K562 (cell line): ENCODE measurements around the gene DCXR. TPM values are rescaled to one million over a fixed set of nuclear protein-coding genes. Genes with fewer than 3 reads are reported as not detected.

ENCODE experiments used
- CSDE1 ChIP-seq, 2 experiments: fragments of 450-650 bp; IDR thresholded peaks; 2 replicates each; pipeline ENCODE4 v1.6.1; 2016; ENCODE audit warnings: mild to moderate bottlenecking in 1 of 2
- HNRNPL ChIP-seq: fragments of 200-400 bp; formaldehyde crosslinking; IDR thresholded peaks from 2 replicates; pipeline ENCODE4 v1.6.1; 2017; ENCODE audit warnings: low read depth, mild to moderate bottlenecking, low read length
- JUNB ChIP-seq: fragments of 450-650 bp; formaldehyde crosslinking; conservative IDR thresholded peaks from 2 replicates; pipeline ENCODE4 v1.4.0; 2020; ENCODE audit warnings: mild to moderate bottlenecking
- MEIS2 ChIP-seq: fragments of 450-650 bp; IDR thresholded peaks from 2 replicates; pipeline ENCODE4 v1.6.1; 2014; ENCODE audit warnings: mild to moderate bottlenecking; ENCODE audit not compliant: partially characterized antibody
- MTF1 ChIP-seq: fragments of 250-450 bp; sonication (Bioruptor Pico); IDR thresholded peaks from 2 replicates; pipeline ENCODE4 v1.9.0; 2021; ENCODE audit warnings: moderate library complexity, mild to moderate bottlenecking, inconsistent platforms, borderline replicate concordance
- POLR2G ChIP-seq: fragments of 200-400 bp; formaldehyde crosslinking; IDR thresholded peaks from 2 replicates; pipeline ENCODE4 v1.6.1; 2017; ENCODE audit warnings: low read depth, mild to moderate bottlenecking, antibody characterized with exemption, low read length, moderate library complexity
- POLR3A ChIP-seq: IDR thresholded peaks from 2 replicates; pipeline ENCODE4 v1.6.1; 2011; ENCODE audit warnings: borderline replicate concordance, mild to moderate bottlenecking, moderate library complexity; ENCODE audit not compliant: insufficient read length, insufficient read depth; ENCODE audit errors: extremely low read depth
- RBFOX2 ChIP-seq: fragments of 200-400 bp; formaldehyde crosslinking; IDR thresholded peaks from 2 replicates; pipeline ENCODE4 v1.6.1; 2017; ENCODE audit warnings: low read depth, mild to moderate bottlenecking, low read length, moderate library complexity
- RBM22 ChIP-seq: fragments of 200-400 bp; formaldehyde crosslinking; IDR thresholded peaks from 2 replicates; pipeline ENCODE4 v1.6.1; 2018; ENCODE audit warnings: low read length, low read depth; ENCODE audit not compliant: poor library complexity, severe bottlenecking
- SNRNP70 ChIP-seq: fragments of 200-400 bp; formaldehyde crosslinking; optimal IDR thresholded peaks from 2 replicates; pipeline ENCODE3; 2017; ENCODE audit warnings: low read depth, low read length
- SP1 ChIP-seq: sonication (generic); formaldehyde crosslinking; IDR thresholded peaks from 2 replicates; pipeline ENCODE4 v1.8.1; 2022; ENCODE audit warnings: mild to moderate bottlenecking, missing genetic modification reagents
- ZNF444 ChIP-seq: fragments of 250-450 bp; sonication (Bioruptor Pico); IDR thresholded peaks from 2 replicates; pipeline ENCODE4 v1.4.0; 2020; ENCODE audit warnings: mild to moderate bottlenecking, moderate library complexity
- ZNF586 ChIP-seq: fragments of 450-650 bp; formaldehyde crosslinking; conservative IDR thresholded peaks from 2 replicates; pipeline ENCODE4 v1.4.0; 2020; ENCODE audit warnings: mild to moderate bottlenecking, moderate library complexity
- polyA plus RNA-seq, 8 experiments: library from polyadenylated mRNA; depleted of rRNA in 4 of 8; stranded (reverse) in 5 of 8; unstranded in 3 of 8; fragments of >200 nt; fragmentation: Nextera tagmentation in 2 of 8; fragmentation: Illumina TruSeq in 1 of 8; extraction: Ambion mirVana in 2 of 8; extraction: Trizol in 1 of 8; gene quantifications; 2 replicates each; pipeline versions ENCODE4 v1.2.1 to v1.2.3, GENCODE V29; 2011 to 2014; ENCODE audit warnings: inconsistent platforms in 1 of 8, missing spikeins in 1 of 8
- total RNA-seq, 7 experiments: library from RNA; depleted of rRNA in 6 of 7; stranded (reverse); fragments of >200 nt in 6 of 7; fragmentation: Illumina TruSeq in 2 of 7; extraction: Trizol in 2 of 7; gene quantifications; 2 replicates each; pipeline versions ENCODE4 v1.2.1 to v1.2.3, GENCODE V29; 2011 to 2021; ENCODE audit warnings: low replicate concordance in 1 of 7
- TF ChIP-seq, protein P1 (sequence below): fragments of 250-450 bp; sonication (Bioruptor Pico); IDR thresholded peaks from 2 replicates; pipeline ENCODE4 v1.8.0; 2021; ENCODE audit warnings: mild to moderate bottlenecking, moderate library complexity
- TF ChIP-seq, protein P2 (sequence below), 3 experiments: fragments of 200-800 bp in 1 of 3; fragments of 250-450 bp in 1 of 3; fragments of 450-650 bp in 1 of 3; sonication (Bioruptor Pico) in 1 of 3; sonication (Bioruptor generic) in 1 of 3; formaldehyde crosslinking in 1 of 3; IDR thresholded peaks; 2 replicates each; pipeline versions ENCODE4 v1.6.1 to v1.8.0; 2016 to 2022; ENCODE audit warnings: mild to moderate bottlenecking in 2 of 3, missing genetic modification characterization in 2 of 3, missing compliant biosample characterization in 1 of 3, moderate library complexity in 1 of 3
- TF ChIP-seq, protein P3 (sequence below): fragments of 250-450 bp; sonication (Bioruptor Pico); IDR thresholded peaks from 2 replicates; pipeline ENCODE4 v1.8.0; 2021; ENCODE audit warnings: moderate library complexity, mild to moderate bottlenecking, inconsistent platforms
- TF ChIP-seq, protein P4 (sequence below): sonication (generic); formaldehyde crosslinking; IDR thresholded peaks from 2 replicates; pipeline ENCODE4 v1.8.1; 2023; ENCODE audit warnings: mild to moderate bottlenecking, missing genetic modification reagents

DCXR gene
- total and polyA plus RNA-seq, 9 of the 15 experiments (the other 6 are each of a cell fraction or from before 2014, with no cell fraction given): 21.3 to 274 (median 156) TPM

DNA sequence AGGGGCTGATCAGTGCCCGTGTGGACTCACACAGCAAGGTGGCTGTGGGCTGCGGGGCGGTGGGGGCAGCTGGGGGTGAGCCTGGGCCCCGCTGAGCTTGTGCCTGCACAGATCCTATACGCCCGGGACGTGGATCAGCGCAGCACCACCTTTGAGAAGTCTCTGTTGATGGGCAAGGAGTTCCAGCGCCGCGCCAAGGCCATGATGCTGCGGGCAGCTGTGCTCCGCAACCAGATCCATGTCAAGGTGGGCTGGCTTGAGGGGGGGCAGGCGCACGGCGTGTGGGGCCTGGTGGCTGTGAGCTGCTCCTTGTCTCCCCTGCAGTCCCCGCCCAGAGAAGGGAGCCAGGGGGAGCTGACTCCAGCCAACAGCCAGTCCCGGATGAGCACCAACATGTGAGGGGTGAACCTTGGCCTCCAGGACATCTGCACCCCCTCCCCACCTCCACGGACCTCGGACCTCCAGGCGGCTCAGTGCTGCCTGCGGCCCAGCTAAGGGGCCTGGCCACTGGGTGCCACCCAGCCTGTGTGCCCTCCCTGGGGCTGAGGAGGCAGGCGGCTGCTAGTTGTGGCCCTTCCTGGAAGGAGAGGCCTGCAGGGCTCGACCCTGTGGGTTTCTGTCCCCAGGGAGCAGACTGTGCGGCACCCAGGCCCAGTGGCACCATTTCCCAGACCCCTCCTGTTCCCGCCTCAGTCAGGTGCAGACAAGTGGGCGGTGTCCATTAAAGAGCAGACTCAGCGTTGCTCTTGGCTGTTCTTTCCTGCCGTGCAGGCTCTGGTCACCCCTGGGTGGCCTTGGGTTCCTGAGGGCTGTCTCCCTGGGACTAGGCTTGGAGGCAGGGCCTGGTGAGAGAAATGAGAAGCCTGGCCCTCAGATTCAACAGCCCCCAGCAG, 19.5 kb upstream of the DCXR start (continued):
- TF ChIP-seq, protein P1, sequence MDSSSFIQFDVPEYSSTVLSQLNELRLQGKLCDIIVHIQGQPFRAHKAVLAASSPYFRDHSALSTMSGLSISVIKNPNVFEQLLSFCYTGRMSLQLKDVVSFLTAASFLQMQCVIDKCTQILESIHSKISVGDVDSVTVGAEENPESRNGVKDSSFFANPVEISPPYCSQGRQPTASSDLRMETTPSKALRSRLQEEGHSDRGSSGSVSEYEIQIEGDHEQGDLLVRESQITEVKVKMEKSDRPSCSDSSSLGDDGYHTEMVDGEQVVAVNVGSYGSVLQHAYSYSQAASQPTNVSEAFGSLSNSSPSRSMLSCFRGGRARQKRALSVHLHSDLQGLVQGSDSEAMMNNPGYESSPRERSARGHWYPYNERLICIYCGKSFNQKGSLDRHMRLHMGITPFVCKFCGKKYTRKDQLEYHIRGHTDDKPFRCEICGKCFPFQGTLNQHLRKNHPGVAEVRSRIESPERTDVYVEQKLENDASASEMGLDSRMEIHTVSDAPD: no peak
- TF ChIP-seq ZNF444 (CRISPR knock-in tag) (no peak), MEIS2 (no peak), RBM22 (peak; percentile 92), POLR3A (no peak), SNRNP70 (peak; percentile 61), SP1 (no peak), RBFOX2 (peak; percentile 59), MTF1 (CRISPR knock-in tag) (no peak), CSDE1 (IDR thresholded peaks at IDR 0.05) (no peak), HNRNPL (0 out of 2 replicates have a peak, but pooled peaks have one; percentile 13), JUNB (CRISPR knock-in tag) (no peak), POLR2G (peak; percentile 73), ZNF586 (CRISPR knock-in tag) (no peak)
- TF ChIP-seq, protein P2, sequence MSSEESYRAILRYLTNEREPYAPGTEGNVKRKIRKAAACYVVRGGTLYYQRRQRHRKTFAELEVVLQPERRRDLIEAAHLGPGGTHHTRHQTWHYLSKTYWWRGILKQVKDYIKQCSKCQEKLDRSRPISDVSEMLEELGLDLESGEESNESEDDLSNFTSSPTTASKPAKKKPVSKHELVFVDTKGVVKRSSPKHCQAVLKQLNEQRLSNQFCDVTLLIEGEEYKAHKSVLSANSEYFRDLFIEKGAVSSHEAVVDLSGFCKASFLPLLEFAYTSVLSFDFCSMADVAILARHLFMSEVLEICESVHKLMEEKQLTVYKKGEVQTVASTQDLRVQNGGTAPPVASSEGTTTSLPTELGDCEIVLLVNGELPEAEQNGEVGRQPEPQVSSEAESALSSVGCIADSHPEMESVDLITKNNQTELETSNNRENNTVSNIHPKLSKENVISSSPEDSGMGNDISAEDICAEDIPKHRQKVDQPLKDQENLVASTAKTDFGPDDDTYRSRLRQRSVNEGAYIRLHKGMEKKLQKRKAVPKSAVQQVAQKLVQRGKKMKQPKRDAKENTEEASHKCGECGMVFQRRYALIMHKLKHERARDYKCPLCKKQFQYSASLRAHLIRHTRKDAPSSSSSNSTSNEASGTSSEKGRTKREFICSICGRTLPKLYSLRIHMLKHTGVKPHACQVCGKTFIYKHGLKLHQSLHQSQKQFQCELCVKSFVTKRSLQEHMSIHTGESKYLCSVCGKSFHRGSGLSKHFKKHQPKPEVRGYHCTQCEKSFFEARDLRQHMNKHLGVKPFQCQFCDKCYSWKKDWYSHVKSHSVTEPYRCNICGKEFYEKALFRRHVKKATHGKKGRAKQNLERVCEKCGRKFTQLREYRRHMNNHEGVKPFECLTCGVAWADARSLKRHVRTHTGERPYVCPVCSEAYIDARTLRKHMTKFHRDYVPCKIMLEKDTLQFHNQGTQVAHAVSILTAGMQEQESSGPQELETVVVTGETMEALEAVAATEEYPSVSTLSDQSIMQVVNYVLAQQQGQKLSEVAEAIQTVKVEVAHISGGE (CRISPR knock-in tag; IDR thresholded peaks at IDR 0.05): no peak
- TF ChIP-seq, protein P3, sequence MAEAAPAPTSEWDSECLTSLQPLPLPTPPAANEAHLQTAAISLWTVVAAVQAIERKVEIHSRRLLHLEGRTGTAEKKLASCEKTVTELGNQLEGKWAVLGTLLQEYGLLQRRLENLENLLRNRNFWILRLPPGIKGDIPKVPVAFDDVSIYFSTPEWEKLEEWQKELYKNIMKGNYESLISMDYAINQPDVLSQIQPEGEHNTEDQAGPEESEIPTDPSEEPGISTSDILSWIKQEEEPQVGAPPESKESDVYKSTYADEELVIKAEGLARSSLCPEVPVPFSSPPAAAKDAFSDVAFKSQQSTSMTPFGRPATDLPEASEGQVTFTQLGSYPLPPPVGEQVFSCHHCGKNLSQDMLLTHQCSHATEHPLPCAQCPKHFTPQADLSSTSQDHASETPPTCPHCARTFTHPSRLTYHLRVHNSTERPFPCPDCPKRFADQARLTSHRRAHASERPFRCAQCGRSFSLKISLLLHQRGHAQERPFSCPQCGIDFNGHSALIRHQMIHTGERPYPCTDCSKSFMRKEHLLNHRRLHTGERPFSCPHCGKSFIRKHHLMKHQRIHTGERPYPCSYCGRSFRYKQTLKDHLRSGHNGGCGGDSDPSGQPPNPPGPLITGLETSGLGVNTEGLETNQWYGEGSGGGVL (CRISPR knock-in tag): no peak
- TF ChIP-seq, protein P4, sequence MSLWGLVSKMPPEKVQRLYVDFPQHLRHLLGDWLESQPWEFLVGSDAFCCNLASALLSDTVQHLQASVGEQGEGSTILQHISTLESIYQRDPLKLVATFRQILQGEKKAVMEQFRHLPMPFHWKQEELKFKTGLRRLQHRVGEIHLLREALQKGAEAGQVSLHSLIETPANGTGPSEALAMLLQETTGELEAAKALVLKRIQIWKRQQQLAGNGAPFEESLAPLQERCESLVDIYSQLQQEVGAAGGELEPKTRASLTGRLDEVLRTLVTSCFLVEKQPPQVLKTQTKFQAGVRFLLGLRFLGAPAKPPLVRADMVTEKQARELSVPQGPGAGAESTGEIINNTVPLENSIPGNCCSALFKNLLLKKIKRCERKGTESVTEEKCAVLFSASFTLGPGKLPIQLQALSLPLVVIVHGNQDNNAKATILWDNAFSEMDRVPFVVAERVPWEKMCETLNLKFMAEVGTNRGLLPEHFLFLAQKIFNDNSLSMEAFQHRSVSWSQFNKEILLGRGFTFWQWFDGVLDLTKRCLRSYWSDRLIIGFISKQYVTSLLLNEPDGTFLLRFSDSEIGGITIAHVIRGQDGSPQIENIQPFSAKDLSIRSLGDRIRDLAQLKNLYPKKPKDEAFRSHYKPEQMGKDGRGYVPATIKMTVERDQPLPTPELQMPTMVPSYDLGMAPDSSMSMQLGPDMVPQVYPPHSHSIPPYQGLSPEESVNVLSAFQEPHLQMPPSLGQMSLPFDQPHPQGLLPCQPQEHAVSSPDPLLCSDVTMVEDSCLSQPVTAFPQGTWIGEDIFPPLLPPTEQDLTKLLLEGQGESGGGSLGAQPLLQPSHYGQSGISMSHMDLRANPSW (CRISPR knock-in tag): no peak
- TF ChIP-seq, all 486 proteins: peak for 8
